ENCODE measurements around the gene PRPSAP1.

Gene PRPSAP1

GRCh38 chr17:76383546-76384221 is 30.0 kb upstream of the PRPSAP1 start:
- peak in 1 of 2 donors; percentile 33 for DNase-seq

- DNase-seq: peak; percentile 46 to 59
Measured at GRCh38 chr17:76382803-76383545, 29.3 kb upstream of the PRPSAP1 start.

GRCh38 chr17:76382351-76382802 is 28.7 kb upstream of the PRPSAP1 start:
- DNase-seq: no peak

- DNase-seq: peak in 1 of 2 donors; percentile 38
Measured at GRCh38 chr17:76381633-76382350, 28.1 kb upstream of the PRPSAP1 start.

GRCh38 chr17:76379646-76380376 is 26.1 kb upstream of the PRPSAP1 start:
- DNase-seq: no peak

- DNase-seq: no peak
Measured at GRCh38 chr17:76379275-76379641, 25.5 kb upstream of the PRPSAP1 start.

GRCh38 chr17:76378548-76379274 is 25.0 kb upstream of the PRPSAP1 start:
- no peak for DNase-seq

GRCh38 chr17:76376318-76377133 is 22.8 kb upstream of the PRPSAP1 start:
- no peak for DNase-seq

- DNase-seq: no peak
Measured at GRCh38 chr17:76371656-76372628, 18.2 kb upstream of the PRPSAP1 start.

GRCh38 chr17:76370261-76370993 is 16.7 kb upstream of the PRPSAP1 start:
- no peak for DNase-seq

- no peak for DNase-seq
Measured at GRCh38 chr17:76369804-76370203, 16.1 kb upstream of the PRPSAP1 start.

GRCh38 chr17:76369379-76369778 is 15.7 kb upstream of the PRPSAP1 start:
- no peak for DNase-seq

GRCh38 chr17:76368545-76368944 is 14.8 kb upstream of the PRPSAP1 start:
- DNase-seq: no peak

GRCh38 chr17:76367642-76368041 is 13.9 kb upstream of the PRPSAP1 start:
- no peak for DNase-seq

GRCh38 chr17:76366247-76366646 is 12.5 kb upstream of the PRPSAP1 start:
- DNase-seq: no peak

- no peak for DNase-seq
Measured at GRCh38 chr17:76365256-76365903, 11.7 kb upstream of the PRPSAP1 start.

- no peak for DNase-seq
Measured at GRCh38 chr17:76363107-76363842, 9.6 kb upstream of the PRPSAP1 start.

- no peak for DNase-seq
Measured at GRCh38 chr17:76360461-76360860, 6.7 kb upstream of the PRPSAP1 start.

Data from CD4-positive, alpha-beta T cell treated with Interleukin-4 for 1 hour (primary cell).